NCI-H2081 treated with DMSO at 0.1 percent for 48 hours (cell line): ENCODE data around the gene MFAP3.
A peak's percentile ranks its signal among the peaks of the same experiment; 100 is the strongest.
"Not testable (repeated sequence)": the region's sequence is repeated elsewhere in the genome, so short reads cannot be mapped to it uniquely, and the experiment has no call there.

Experiments used
- DNase-seq: peaks from one replicate; lab custom pipeline; 2025; lab: John Stamatoyannopoulos, UW

The MFAP3 gene

GRCh38 chr5:154038707-154039457, at the start of gene MFAP3, which contains the start of gene FAM114A2:
TSS of gene MFAP3 (plus strand) at chr5:154038967. CDS start at chr5:154049723, 10,756 bp downstream.
TSS of gene FAM114A2 (minus strand) at chr5:154038910. CDS start at chr5:154034953, 3,957 bp downstream.
- peak; percentile 44 for DNase-seq

GRCh38 chr5:153991168-153991567, 47.6 kb upstream of the MFAP3 start:
- DNase-seq = no peak

GRCh38 chr5:153998010-153998409, 40.8 kb upstream of the MFAP3 start:
- DNase-seq = no peak

- DNase-seq = no peak
Measured at GRCh38 chr5:153998768-153999167, 40.0 kb upstream of the MFAP3 start.

GRCh38 chr5:153999995-154000394, 38.8 kb upstream of the MFAP3 start:
- DNase-seq = no peak

- DNase-seq = no peak
Measured at GRCh38 chr5:154000703-154001102, 38.1 kb upstream of the MFAP3 start.

GRCh38 chr5:154002093-154002492, 36.7 kb upstream of the MFAP3 start:
- DNase-seq = no peak

- no peak for DNase-seq
Measured at GRCh38 chr5:154002511-154003020, 36.2 kb upstream of the MFAP3 start.

GRCh38 chr5:154005648-154006047, 33.1 kb upstream of the MFAP3 start:
- DNase-seq = no peak

GRCh38 chr5:154010660-154011059, 28.1 kb upstream of the MFAP3 start:
- DNase-seq = no peak

- no peak for DNase-seq
Measured at GRCh38 chr5:154015071-154015693, 23.6 kb upstream of the MFAP3 start.

GRCh38 chr5:154018919-154019318, 19.8 kb upstream of the MFAP3 start:
- DNase-seq = not testable (repeated sequence)

GRCh38 chr5:154025951-154026350, 12.8 kb upstream of the MFAP3 start:
- no peak for DNase-seq

GRCh38 chr5:154031937-154032489, 6.8 kb upstream of the MFAP3 start:
- no peak for DNase-seq

GRCh38 chr5:154034944-154035343, 3.8 kb upstream of the MFAP3 start:
- no peak for DNase-seq

GRCh38 chr5:154038261-154038706, 483 bp upstream of the MFAP3 start:
- DNase-seq = no peak

- no peak for DNase-seq
Measured at GRCh38 chr5:154039458-154039829, 677 bp downstream of the MFAP3 start.

GRCh38 chr5:154042766-154043165, 4.0 kb downstream of the MFAP3 start:
- no peak for DNase-seq

GRCh38 chr5:154044099-154044498, 5.3 kb downstream of the MFAP3 start:
- no peak for DNase-seq

- no peak for DNase-seq
Measured at GRCh38 chr5:154044581-154044980, 5.8 kb downstream of the MFAP3 start.

GRCh38 chr5:154046486-154046885, 7.7 kb downstream of the MFAP3 start:
- no peak for DNase-seq

GRCh38 chr5:154047324-154047723, 8.6 kb downstream of the MFAP3 start:
- no peak for DNase-seq

- DNase-seq = no peak
Measured at GRCh38 chr5:154049636-154050035, 10.9 kb downstream of the MFAP3 start.
